GM12891 (cell line): ENCODE results near the gene TMEM272.

Source experiments
- DNase-seq: peaks from one replicate; pipeline ENCODE4 v3.0.0; 2011; ENCODE audit warnings: low spot score; ENCODE audit not compliant: insufficient read length
- FAIRE-seq: peaks from 2 replicates; lab custom pipeline; 2011; peaks lifted over from hg19 to GRCh38; lab: Jason Lieb, UNC
- PAX5 ChIP-seq: IDR thresholded peaks from 2 replicates; pipeline ENCODE4 v1.6.1; 2011; ENCODE audit warnings: low read length, moderate library complexity, mild to moderate bottlenecking; ENCODE audit not compliant: insufficient read depth, severe bottlenecking
- POLR2A ChIP-seq: IDR thresholded peaks from 2 replicates; pipeline ENCODE4 v1.6.1; 2011; ENCODE audit warnings: low read depth, low read length, control low read depth
- POLR2AphosphoS5 ChIP-seq: IDR thresholded peaks from 2 replicates; pipeline ENCODE4 v1.6.1; 2011; ENCODE audit warnings: low read depth, low read length, control low read depth
- POU2F2 ChIP-seq: IDR thresholded peaks from 2 replicates; pipeline ENCODE4 v1.6.1; 2011; ENCODE audit warnings: low read depth, mild to moderate bottlenecking, control low read depth, low read length, moderate library complexity
- SPI1 ChIP-seq: IDR thresholded peaks from 2 replicates; pipeline ENCODE4 v1.6.1; 2011; ENCODE audit warnings: low read depth, low read length, control low read depth
- TAF1 ChIP-seq: IDR thresholded peaks from 2 replicates; pipeline ENCODE4 v1.6.1; 2011; ENCODE audit warnings: low read depth, low read length, control low read depth

Gene TMEM272

DNA sequence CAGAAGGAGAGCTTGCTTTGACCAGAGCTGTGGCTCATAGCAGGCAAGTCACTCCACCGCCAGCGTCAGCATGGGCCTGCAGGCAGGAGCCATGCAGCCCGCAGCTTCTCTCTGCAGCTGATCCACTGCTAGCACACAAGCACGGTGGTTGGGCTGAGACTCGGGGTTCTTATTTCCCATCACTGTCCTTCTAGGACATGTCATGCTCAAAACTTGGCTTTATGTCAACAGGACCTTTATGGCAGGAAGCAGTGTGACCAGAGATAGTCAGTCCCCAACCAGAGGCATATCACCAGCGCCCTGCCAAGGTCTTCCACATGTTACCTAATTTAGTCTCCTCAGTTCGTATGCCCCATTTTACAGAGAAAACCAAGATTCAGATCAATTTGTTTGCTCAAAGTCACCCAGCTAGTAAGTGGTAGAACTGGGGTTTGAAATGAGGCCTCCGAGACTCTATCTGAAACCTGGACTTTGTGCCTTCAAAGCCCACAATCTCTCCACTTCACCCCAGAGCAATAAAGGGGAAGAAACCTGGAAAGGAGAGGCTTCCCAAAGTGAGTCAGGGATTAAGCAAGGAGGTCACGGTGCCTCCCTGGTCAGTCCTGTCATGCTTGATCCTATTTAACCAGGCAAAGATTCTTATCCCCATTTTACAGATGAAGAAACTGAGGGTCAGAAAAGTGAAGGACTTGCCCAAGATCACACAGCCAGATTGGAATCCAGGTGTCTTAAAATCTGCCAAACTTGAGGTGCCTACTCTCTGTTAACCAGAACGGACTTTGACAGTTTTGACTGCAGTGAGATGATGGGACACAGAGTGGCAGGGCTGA lies 5.1 kb downstream of the TMEM272 start:
- FAIRE-seq = no peak
- TF ChIP-seq POLR2A (no peak), PAX5 (no peak), TAF1 (no peak), POLR2AphosphoS5 (no peak), POU2F2 (no peak), SPI1 (no peak)

DNA sequence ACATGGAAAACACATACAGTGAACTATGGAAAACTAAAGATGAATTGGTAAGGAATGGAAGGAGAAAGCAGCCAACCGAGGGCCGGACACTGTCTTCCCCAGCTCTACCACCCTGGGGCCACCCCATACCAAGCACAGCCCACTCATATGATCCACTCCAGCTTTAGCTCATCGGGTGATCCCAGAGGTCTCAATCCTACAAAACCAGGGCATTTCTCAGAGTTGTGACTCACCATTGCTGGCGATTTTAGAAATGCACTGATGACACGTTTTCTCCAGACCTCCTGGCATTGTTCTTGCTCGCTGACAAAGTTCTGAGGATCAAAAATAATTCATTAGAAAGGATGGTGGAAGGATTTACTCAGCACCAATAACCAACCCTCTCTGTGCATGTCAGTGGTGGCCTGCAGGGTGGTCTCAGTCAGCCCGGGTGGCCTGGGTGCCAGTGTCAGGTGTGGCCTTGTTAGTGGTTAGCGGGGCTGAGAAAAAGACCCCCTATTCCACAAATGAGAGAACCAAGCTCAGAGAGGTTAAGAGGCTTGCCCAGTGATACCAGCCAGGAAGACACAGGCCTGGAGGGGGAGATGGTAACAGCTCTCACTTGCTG lies 6.6 kb downstream of the TMEM272 start:
- TF ChIP-seq TAF1 (no peak), PAX5 (no peak), POLR2AphosphoS5 (no peak), SPI1 (no peak), POLR2A (no peak), POU2F2 (no peak)
- no peak for FAIRE-seq
- no peak for DNase-seq

More for the DNA sequence above, 5.1 kb downstream of the TMEM272 start:
- no peak for DNase-seq

DNA sequence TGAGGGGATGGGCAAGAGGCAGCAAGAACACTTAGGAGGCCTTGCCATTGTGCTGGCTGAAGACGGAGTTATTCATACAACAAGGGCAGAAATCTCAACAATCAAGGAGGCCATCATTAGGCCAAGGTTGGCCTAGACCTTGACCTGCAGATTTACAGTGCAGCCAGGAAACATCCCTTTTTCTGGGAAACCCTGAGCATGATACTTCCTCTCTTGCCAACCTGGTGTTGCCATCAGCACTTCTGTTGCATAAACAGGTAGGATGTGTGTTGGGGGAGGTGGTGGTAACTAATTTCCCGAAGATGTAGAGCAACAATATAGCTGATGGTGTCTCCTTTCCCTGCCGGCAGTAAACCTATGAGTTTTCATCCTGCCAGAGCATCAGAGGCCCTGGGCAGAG lies 8.0 kb downstream of the TMEM272 start:
- FAIRE-seq (no peak), DNase-seq (no peak)
- TF ChIP-seq SPI1 = no peak
- no peak for TF ChIP-seq POLR2AphosphoS5

DNA sequence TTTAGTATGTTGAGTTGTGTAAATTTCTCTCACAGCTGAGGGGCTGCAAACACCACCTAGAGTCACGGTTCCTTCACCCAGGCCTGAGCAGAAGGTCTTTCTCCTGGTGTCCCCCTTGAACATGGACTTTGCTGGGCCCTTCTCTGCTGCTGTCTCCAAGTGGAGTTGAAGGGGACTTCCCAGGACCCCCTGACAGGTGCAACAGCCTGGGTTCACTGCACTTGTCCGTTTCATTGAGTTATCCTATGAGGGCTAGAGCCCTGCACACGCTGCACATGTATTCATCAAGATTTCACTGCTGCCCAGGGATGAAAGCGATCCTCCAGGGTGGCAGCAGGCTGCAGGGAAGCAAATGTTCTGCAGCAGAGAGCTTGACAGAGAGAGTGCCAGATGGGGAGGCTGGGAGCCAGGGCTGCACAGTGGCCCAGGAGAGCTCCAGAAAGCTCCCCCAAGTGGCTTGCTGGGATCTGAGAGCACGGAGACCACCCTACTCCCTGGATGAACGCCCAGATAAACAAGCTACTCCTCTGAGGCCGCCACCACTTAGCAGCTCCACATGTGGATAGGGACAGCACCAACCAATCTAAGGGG lies 10.3 kb downstream of the TMEM272 start:
- no peak for TF ChIP-seq SPI1
- no peak for DNase-seq
- peak; percentile 35 for FAIRE-seq

DNA sequence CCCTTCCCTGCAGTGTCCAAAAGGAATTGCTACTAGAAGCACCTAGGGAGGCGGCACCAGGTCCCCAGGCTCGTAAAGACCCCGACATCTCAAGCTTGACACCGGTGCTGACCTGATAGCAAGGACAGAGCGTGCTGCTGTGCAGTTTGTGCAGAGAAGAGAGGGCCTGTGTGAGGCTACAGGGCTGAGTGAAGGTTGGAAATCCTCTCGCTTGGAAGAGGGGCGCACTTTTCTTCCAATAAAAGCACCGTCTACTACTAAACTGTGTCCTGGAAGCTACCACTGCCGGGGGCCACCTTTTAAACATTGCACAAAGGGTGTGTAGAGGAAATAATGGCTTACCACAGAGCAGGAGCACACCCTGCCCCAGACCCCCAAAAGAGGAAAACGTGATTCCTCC lies 11.0 kb downstream of the TMEM272 start:
- TF ChIP-seq POU2F2 = no peak
- no peak for TF ChIP-seq POLR2A
- TF ChIP-seq TAF1 = no peak
- no peak for TF ChIP-seq SPI1
- TF ChIP-seq POLR2AphosphoS5 = no peak
- no peak for TF ChIP-seq PAX5
- DNase-seq = no peak
- FAIRE-seq = no peak

DNA sequence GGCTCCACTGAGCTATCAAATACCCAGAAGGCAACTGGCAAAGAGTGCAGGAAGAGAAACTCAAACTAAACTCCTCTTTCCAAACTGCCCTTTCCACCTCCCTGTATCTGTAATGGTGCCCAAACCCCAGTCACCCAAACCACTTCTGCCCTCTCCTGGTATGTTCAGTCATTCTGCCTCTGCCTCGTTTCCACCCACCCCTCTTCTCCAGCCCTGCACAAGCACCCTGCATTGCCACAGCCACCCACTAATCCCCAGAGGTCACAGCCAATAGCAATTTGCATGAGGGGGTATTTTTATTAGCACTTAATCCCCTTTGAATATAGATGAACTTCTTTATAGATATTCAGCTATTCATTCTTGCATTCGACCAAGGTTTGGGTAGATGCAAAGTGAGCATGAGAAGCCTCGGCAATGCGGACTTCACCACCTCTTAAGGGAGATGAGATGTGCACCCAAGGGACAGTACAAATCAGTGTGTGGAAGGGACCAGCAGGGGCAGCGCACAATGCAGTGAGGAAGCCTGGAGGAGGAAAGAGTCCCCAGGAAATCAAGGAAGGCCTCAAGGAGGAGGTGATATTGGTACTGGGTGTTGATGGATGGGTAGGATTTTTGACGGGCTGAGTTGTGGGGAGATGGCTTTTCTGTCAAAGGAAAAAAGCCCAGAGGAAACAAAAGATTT lies 12.4 kb downstream of the TMEM272 start:
- peak; percentile 77 for FAIRE-seq
- DNase-seq = peak; percentile 26
- TF ChIP-seq TAF1 (no peak), POLR2AphosphoS5 (no peak), POU2F2 (no peak), POLR2A (no peak), SPI1 (no peak), PAX5 (no peak)

DNA sequence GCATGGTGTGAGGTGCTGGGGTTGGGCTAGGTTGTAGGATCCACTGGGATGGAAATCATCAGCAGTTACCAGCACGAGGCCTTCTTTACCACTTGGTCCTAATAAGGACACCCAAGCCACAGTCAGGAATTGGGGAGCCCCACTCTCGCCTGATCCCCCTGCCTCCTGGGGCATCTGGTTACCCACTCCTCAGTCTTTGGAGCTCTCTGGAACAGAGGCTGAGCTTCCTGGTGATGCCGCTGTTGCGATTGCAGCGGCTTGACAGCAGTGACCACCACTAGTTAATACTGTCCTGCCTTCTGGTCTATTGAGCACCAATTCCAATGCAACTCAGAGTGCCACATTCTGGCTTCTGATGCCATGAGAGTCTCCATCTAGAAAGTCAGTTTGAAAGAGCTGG lies 13.5 kb downstream of the TMEM272 start:
- DNase-seq (no peak), FAIRE-seq (peak; percentile 59)
- no peak for TF ChIP-seq PAX5
- no peak for TF ChIP-seq POLR2AphosphoS5
- no peak for TF ChIP-seq TAF1
- no peak for TF ChIP-seq SPI1

DNA sequence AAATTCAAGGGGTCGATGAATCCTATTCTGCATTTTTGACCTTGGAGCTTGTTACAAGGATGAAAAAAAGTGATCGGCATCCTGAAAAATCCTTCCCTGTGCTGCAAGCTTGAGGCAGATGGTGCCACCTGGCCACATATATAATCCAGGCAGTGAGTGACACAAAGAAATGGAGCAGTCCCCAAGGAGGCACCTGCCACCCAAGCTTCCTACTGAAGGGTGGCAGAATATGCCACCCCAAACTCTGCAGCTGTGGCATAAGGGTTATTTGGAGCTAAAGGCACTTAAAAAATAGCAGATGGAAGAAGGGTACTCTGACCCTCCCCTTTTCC lies 15.4 kb downstream of the TMEM272 start:
- FAIRE-seq (no peak), DNase-seq (no peak)
- TF ChIP-seq POU2F2 (no peak), TAF1 (no peak), POLR2AphosphoS5 (no peak), SPI1 (no peak), PAX5 (no peak), POLR2A (no peak)

DNA sequence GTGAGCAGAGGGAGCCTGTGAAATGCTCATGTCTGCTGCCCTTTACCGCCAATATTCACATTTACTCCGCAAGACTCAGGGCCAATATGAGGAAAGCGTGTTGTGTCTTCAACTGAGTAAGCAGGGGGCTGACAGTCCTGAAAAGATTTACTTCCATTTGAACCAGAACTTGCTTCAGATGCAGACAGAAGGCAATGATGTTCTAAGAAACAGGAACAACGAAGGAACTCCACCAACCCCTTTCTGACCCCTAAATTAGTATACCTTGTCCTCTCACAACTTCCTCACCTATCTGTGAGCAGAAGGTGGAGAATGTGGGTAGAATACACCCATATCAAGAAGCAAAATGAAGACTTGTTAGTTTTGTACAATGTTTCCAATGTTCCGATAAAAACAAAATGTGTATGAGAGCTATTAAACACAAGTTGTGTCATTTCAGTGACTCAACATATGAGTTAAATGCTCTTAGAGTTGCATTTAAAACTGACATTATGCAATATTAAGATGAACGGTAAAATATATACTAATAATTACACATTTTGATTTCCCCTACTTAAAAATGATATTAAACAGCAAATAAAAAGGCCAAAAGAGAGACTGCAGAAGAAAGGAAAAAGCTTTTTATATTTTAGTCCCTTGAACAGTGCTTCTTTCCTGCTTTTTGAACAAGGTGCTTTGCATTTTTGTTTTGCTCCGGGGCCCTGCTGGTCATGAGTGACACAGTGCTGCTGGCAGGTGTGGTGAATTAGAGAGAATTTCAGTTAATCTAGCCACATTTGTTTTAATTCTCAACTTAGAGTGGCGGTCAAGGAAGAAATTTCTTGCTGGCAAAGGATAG lies 16.0 kb downstream of the TMEM272 start:
- peak; percentile 48 for FAIRE-seq
- DNase-seq = no peak
- TF ChIP-seq TAF1 (no peak), POU2F2 (no peak), POLR2A (no peak), POLR2AphosphoS5 (no peak), SPI1 (no peak), PAX5 (no peak)
